GM23338 (cell line): ENCODE measurements around the gene CFDP1. TPM values are rescaled to one million over a fixed set of nuclear protein-coding genes. Genes with fewer than 3 reads are reported as not detected.
A peak's percentile ranks its signal among the peaks of the same experiment; 100 is the strongest.

Source experiments
- ATAC-seq: fragments of 200-7000 bp; cut with Tn5 transposase; 3 replicates; pipeline ENCODE4 v1.9.1; 2020
- DNase-seq: peaks from one replicate; pipeline ENCODE4 v3.0.0-alpha.2; 2015; ENCODE audit warnings: low spot score
- H2AFZ ChIP-seq: fragments of 200-600 bp; sonication (generic); 2 replicates; pipeline ENCODE4 v1.8.0; 2016; ENCODE audit warnings: antibody characterized with exemption, mild to moderate bottlenecking, moderate library complexity
- H3F3A ChIP-seq: fragments of 200-600 bp; sonication (generic); replicated peaks from 2 replicates; pipeline ENCODE4 v1.8.0; 2017; ENCODE audit warnings: antibody characterized with exemption, mixed run types, low read depth
- H3K27ac ChIP-seq: fragments of 200-600 bp; sonication (generic); 2 replicates; pipeline ENCODE4 v1.6.1; 2016; ENCODE audit warnings: low read depth
- H3K27me3 ChIP-seq: fragments of 200-600 bp; sonication (generic); 2 replicates; pipeline ENCODE4 v1.8.0; 2016; ENCODE audit warnings: mild to moderate bottlenecking, mixed run types, moderate library complexity; ENCODE audit not compliant: insufficient read depth
- H3K36me3 ChIP-seq: fragments of 200-600 bp; sonication (generic); 2 replicates; pipeline ENCODE4 v1.8.0; 2016; ENCODE audit warnings: mild to moderate bottlenecking; ENCODE audit not compliant: insufficient read depth
- H3K4me1 ChIP-seq: fragments of 200-600 bp; sonication (generic); 2 replicates; pipeline ENCODE4 v1.8.0; 2016; ENCODE audit warnings: mild to moderate bottlenecking, moderate library complexity; ENCODE audit not compliant: insufficient read depth
- H3K4me2 ChIP-seq: fragments of 200-600 bp; sonication (generic); 2 replicates; pipeline ENCODE4 v1.7.1; 2017; ENCODE audit warnings: mixed run types
- H3K4me3 ChIP-seq: fragments of 200-600 bp; sonication (generic); 2 replicates; pipeline ENCODE4 v1.6.1; 2016; ENCODE audit warnings: mixed run types
- H3K79me2 ChIP-seq: fragments of 200-600 bp; sonication (generic); replicated peaks from 2 replicates; pipeline ENCODE4 v1.8.0; 2017; ENCODE audit warnings: mild to moderate bottlenecking; ENCODE audit not compliant: insufficient read depth
- H3K9me2 ChIP-seq: fragments of 200-600 bp; sonication (generic); 2 replicates; pipeline ENCODE4 v1.8.0; 2017; ENCODE audit not compliant: insufficient read depth
- H4K20me1 ChIP-seq: fragments of 200-600 bp; sonication (generic); replicated peaks from 2 replicates; pipeline ENCODE4 v1.8.0; 2017; ENCODE audit warnings: mild to moderate bottlenecking; ENCODE audit not compliant: insufficient read depth
- H3K27ac Mint-ChIP-seq: 2 replicates; pipeline ENCODE4 v1.8.0; 2020; ENCODE audit warnings: inconsistent platforms, mild to moderate bottlenecking, moderate library complexity, mixed read lengths
- H3K27me3 Mint-ChIP-seq: 3 replicates; pipeline ENCODE4 v1.8.0; 2022; ENCODE audit warnings: low read depth, mild to moderate bottlenecking, moderate library complexity, mixed read lengths, inconsistent platforms; ENCODE audit not compliant: insufficient read depth, poor library complexity
- H3K36me3 Mint-ChIP-seq: 3 replicates; pipeline ENCODE4 v1.8.0; 2021; ENCODE audit warnings: low read depth, mild to moderate bottlenecking, inconsistent platforms, moderate library complexity, mixed read lengths
- H3K4me1 Mint-ChIP-seq: 3 replicates; pipeline ENCODE4 v1.8.0; 2020; ENCODE audit warnings: mild to moderate bottlenecking, inconsistent platforms, mixed read lengths
- H3K4me3 Mint-ChIP-seq: 3 replicates; pipeline ENCODE4 v1.8.0; 2021; ENCODE audit warnings: moderate library complexity, mild to moderate bottlenecking, inconsistent platforms, mixed read lengths
- H3K9me3 Mint-ChIP-seq: 3 replicates; pipeline ENCODE4 v1.8.0; 2020; ENCODE audit warnings: moderate library complexity, mild to moderate bottlenecking, inconsistent platforms, mixed read lengths
- CREB1 ChIP-seq: fragments of 250-450 bp; sonication (Bioruptor Pico); IDR thresholded peaks from 2 replicates; pipeline ENCODE4 v1.5.0; 2020; ENCODE audit warnings: low read depth, mild to moderate bottlenecking, moderate library complexity
- EZH2 ChIP-seq: fragments of 200-600 bp; sonication (generic); IDR thresholded peaks from one replicate; pipeline ENCODE4 v1.8.0; 2017; ENCODE audit warnings: antibody characterized with exemption, mild to moderate bottlenecking, low read depth; ENCODE audit not compliant: unreplicated experiment
- EZH2phosphoT487 ChIP-seq: fragments of 200-600 bp; sonication (generic); IDR thresholded peaks from one replicate; pipeline ENCODE4 v1.8.1; 2018; ENCODE audit warnings: antibody characterized with exemption; ENCODE audit not compliant: unreplicated experiment
- JUNB ChIP-seq: IDR thresholded peaks from one replicate; pipeline ENCODE4 v1.6.1; 2016; ENCODE audit warnings: antibody characterized with exemption; ENCODE audit not compliant: unreplicated experiment
- NANOG ChIP-seq: IDR thresholded peaks from 2 replicates; pipeline ENCODE4 v1.6.1; 2016; ENCODE audit warnings: antibody characterized with exemption, borderline replicate concordance
- POLR2AphosphoS5 ChIP-seq: IDR thresholded peaks from 2 replicates; pipeline ENCODE4 v1.6.1; 2016; ENCODE audit warnings: antibody characterized with exemption, low read depth
- REST ChIP-seq: IDR thresholded peaks from one replicate; pipeline ENCODE4 v1.6.1; 2018; ENCODE audit warnings: antibody characterized with exemption; ENCODE audit not compliant: unreplicated experiment
- STAT1 ChIP-seq: IDR thresholded peaks from one replicate; pipeline ENCODE4 v1.6.1; 2016; ENCODE audit warnings: antibody characterized with exemption; ENCODE audit not compliant: unreplicated experiment
- ZNF114 ChIP-seq: fragments of 250-450 bp; sonication (Bioruptor Pico); IDR thresholded peaks from 2 replicates; pipeline ENCODE4 v1.5.0; 2020; ENCODE audit warnings: mild to moderate bottlenecking, moderate library complexity
- ZNF331 ChIP-seq: fragments of 250-450 bp; sonication (Bioruptor Pico); IDR thresholded peaks from 2 replicates; pipeline ENCODE4 v1.5.0; 2020; ENCODE audit warnings: low read depth, mild to moderate bottlenecking, moderate library complexity
- polyA plus RNA-seq: library from polyadenylated mRNA; unstranded; fragments of >200 nt; fragmentation: Nextera tagmentation; extraction: Ambion mirVana; gene quantifications from 2 replicates; pipeline ENCODE4 v1.2.1, GENCODE V29; 2016
- total RNA-seq: library from RNA; depleted of rRNA; stranded (reverse); fragments of >200 nt; shearing (Covaris generic); gene quantifications from 2 replicates; pipeline ENCODE4 v1.2.3, GENCODE V29; 2014
- TF ChIP-seq, protein P1 (sequence below), 2 experiments: fragments of 200-600 bp in 1 of 2; sonication (generic) in 1 of 2; conservative IDR thresholded peaks; 2 replicates each; pipeline versions ENCODE4 v1.5.1 to v1.6.1; 2016 to 2017; ENCODE audit warnings: antibody characterized with exemption in 2 of 2, low read depth in 2 of 2, mild to moderate bottlenecking in 2 of 2, moderate library complexity in 1 of 2
- TF ChIP-seq, protein P2 (sequence below): fragments of 250-450 bp; sonication (Bioruptor Pico); IDR thresholded peaks from 2 replicates; pipeline ENCODE4 v1.5.0; 2020; ENCODE audit warnings: mild to moderate bottlenecking, moderate library complexity
- TF ChIP-seq, protein P3 (sequence below): IDR thresholded peaks from 2 replicates; pipeline ENCODE4 v1.6.1; 2016; ENCODE audit warnings: antibody characterized with exemption

Gene CFDP1
- total and polyA plus RNA-seq, 2 experiments from 2014 or later: 89.9 to 224 TPM

GRCh38 chr16:75312875-75313274 lies 120.4 kb downstream of the CFDP1 start:
- no peaks in the 10 kb centered on the region for H3K4me1 Mint-ChIP-seq
- ATAC-seq: peak; percentile 30; the same call in 1 of the 3 replicates
- H3K36me3 Mint-ChIP-seq: 0 out of 3 replicates have a peak, but pooled peaks cover 4% of the 10 kb centered on the region
- Histone ChIP-seq H3K79me2 (no peaks in the 10 kb centered on the region; the same call in 1 of the 2 replicates), H3K27ac (0 out of 2 replicates have a peak overlapping the region, but pooled peaks have one; percentile 45), H2AFZ (no peak overlapping the region), H4K20me1 (0 out of 2 replicates have a peak, but pooled peaks cover 3% of the 10 kb centered on the region), H3F3A (0 out of 2 replicates have a peak, but pooled peaks cover 7% of the 10 kb centered on the region), H3K4me3 (no peak overlapping the region), H3K27me3 (no peaks in the 10 kb centered on the region), H3K36me3 (no peaks in the 10 kb centered on the region; the same call in 1 of the 2 replicates), H3K4me2 (no peak overlapping the region), H3K4me1 (0 out of 2 replicates have a peak, but pooled peaks cover 3% of the 10 kb centered on the region), H3K9me2 (no peaks in the 10 kb centered on the region)
- no peaks in the 10 kb centered on the region for H3K9me3 Mint-ChIP-seq
- H3K27ac Mint-ChIP-seq: no peak overlapping the region
- no peaks in the 10 kb centered on the region for H3K27me3 Mint-ChIP-seq
- no peak for TF ChIP-seq CREB1 (CRISPR knock-in tag)
- TF ChIP-seq JUNB: no peak
- TF ChIP-seq ZNF331: no peak
- TF ChIP-seq, protein P1, sequence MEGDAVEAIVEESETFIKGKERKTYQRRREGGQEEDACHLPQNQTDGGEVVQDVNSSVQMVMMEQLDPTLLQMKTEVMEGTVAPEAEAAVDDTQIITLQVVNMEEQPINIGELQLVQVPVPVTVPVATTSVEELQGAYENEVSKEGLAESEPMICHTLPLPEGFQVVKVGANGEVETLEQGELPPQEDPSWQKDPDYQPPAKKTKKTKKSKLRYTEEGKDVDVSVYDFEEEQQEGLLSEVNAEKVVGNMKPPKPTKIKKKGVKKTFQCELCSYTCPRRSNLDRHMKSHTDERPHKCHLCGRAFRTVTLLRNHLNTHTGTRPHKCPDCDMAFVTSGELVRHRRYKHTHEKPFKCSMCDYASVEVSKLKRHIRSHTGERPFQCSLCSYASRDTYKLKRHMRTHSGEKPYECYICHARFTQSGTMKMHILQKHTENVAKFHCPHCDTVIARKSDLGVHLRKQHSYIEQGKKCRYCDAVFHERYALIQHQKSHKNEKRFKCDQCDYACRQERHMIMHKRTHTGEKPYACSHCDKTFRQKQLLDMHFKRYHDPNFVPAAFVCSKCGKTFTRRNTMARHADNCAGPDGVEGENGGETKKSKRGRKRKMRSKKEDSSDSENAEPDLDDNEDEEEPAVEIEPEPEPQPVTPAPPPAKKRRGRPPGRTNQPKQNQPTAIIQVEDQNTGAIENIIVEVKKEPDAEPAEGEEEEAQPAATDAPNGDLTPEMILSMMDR (conservative IDR thresholded peaks at IDR 0.05; ENCODE audit: low read depth in 2 of 2): no peak
- no peak for TF ChIP-seq EZH2
- TF ChIP-seq STAT1: no peak
- TF ChIP-seq ZNF114: no peak
- TF ChIP-seq, protein P2, sequence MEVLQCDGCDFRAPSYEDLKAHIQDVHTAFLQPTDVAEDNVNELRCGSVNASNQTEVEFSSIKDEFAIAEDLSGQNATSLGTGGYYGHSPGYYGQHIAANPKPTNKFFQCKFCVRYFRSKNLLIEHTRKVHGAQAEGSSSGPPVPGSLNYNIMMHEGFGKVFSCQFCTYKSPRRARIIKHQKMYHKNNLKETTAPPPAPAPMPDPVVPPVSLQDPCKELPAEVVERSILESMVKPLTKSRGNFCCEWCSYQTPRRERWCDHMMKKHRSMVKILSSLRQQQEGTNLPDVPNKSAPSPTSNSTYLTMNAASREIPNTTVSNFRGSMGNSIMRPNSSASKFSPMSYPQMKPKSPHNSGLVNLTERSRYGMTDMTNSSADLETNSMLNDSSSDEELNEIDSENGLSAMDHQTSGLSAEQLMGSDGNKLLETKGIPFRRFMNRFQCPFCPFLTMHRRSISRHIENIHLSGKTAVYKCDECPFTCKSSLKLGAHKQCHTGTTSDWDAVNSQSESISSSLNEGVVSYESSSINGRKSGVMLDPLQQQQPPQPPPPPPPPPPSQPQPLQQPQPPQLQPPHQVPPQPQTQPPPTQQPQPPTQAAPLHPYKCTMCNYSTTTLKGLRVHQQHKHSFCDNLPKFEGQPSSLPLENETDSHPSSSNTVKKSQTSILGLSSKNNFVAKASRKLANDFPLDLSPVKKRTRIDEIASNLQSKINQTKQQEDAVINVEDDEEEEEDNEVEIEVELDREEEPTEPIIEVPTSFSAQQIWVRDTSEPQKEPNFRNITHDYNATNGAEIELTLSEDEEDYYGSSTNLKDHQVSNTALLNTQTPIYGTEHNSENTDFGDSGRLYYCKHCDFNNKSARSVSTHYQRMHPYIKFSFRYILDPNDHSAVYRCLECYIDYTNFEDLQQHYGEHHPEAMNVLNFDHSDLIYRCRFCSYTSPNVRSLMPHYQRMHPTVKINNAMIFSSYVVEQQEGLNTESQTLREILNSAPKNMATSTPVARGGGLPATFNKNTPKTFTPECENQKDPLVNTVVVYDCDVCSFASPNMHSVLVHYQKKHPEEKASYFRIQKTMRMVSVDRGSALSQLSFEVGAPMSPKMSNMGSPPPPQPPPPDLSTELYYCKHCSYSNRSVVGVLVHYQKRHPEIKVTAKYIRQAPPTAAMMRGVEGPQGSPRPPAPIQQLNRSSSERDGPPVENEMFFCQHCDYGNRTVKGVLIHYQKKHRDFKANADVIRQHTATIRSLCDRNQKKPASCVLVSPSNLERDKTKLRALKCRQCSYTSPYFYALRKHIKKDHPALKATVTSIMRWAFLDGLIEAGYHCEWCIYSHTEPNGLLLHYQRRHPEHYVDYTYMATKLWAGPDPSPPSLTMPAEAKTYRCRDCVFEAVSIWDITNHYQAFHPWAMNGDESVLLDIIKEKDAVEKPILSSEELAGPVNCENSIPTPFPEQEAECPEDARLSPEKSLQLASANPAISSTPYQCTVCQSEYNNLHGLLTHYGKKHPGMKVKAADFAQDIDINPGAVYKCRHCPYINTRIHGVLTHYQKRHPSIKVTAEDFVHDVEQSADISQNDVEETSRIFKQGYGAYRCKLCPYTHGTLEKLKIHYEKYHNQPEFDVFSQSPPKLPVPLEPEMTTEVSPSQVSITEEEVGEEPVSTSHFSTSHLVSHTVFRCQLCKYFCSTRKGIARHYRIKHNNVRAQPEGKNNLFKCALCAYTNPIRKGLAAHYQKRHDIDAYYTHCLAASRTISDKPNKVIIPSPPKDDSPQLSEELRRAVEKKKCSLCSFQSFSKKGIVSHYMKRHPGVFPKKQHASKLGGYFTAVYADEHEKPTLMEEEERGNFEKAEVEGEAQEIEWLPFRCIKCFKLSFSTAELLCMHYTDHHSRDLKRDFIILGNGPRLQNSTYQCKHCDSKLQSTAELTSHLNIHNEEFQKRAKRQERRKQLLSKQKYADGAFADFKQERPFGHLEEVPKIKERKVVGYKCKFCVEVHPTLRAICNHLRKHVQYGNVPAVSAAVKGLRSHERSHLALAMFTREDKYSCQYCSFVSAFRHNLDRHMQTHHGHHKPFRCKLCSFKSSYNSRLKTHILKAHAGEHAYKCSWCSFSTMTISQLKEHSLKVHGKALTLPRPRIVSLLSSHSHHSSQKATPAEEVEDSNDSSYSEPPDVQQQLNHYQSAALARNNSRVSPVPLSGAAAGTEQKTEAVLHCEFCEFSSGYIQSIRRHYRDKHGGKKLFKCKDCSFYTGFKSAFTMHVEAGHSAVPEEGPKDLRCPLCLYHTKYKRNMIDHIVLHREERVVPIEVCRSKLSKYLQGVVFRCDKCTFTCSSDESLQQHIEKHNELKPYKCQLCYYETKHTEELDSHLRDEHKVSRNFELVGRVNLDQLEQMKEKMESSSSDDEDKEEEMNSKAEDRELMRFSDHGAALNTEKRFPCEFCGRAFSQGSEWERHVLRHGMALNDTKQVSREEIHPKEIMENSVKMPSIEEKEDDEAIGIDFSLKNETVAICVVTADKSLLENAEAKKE (CRISPR knock-in tag): no peak
- no peak for TF ChIP-seq EZH2phosphoT487
- TF ChIP-seq, protein P3, sequence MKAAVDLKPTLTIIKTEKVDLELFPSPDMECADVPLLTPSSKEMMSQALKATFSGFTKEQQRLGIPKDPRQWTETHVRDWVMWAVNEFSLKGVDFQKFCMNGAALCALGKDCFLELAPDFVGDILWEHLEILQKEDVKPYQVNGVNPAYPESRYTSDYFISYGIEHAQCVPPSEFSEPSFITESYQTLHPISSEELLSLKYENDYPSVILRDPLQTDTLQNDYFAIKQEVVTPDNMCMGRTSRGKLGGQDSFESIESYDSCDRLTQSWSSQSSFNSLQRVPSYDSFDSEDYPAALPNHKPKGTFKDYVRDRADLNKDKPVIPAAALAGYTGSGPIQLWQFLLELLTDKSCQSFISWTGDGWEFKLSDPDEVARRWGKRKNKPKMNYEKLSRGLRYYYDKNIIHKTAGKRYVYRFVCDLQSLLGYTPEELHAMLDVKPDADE: no peak
- TF ChIP-seq REST: no peak
- no peak for TF ChIP-seq NANOG
- TF ChIP-seq POLR2AphosphoS5: no peak
- no peak overlapping the region for H3K4me3 Mint-ChIP-seq
- DNase-seq: no peak
